HCT116 (cell line): ENCODE results near the gene BBIP1. TPM values are rescaled to one million over a fixed set of nuclear protein-coding genes. Genes with fewer than 3 reads are reported as not detected.
A peak's percentile ranks its signal among the peaks of the same experiment; 100 is the strongest.

Experiments
- ATAC-seq: fragments of 200-7000 bp; cut with Tn5 transposase; 2 replicates; pipeline ENCODE4 v1.9.1; 2020; ENCODE audit warnings: mild to moderate bottlenecking, moderate library complexity
- BruUV-seq: library from RNA; stranded (reverse); fragments of 400-500 nt; replicated peaks from 2 replicates; lab custom pipeline; 2021; lab: Mats Ljungman, UMichigan
- CTCF ChIA-PET: fragments of 300-600 bp; sonication (Branson Sonifier 250); formaldehyde crosslinking; loops from one replicate; lab custom pipeline; 2021; ENCODE audit warnings: antibody characterized with exemption; lab: Charles Lee
- POLR2A ChIA-PET: fragments of 300-600, 350-600 bp; sonication (Branson Sonifier 250); formaldehyde crosslinking; loops from one replicate; lab custom pipeline; 2021; ENCODE audit warnings: antibody characterized with exemption; lab: Charles Lee
- RAD21 ChIA-PET, 2 experiments: fragments of 300-600 bp; sonication (Branson Sonifier 250); formaldehyde crosslinking; loops; one replicate each; lab custom pipeline; 2023; ENCODE audit warnings: low total read pairs in 2 of 2; ENCODE audit not compliant: uncharacterized antibody in 2 of 2, unreplicated experiment in 2 of 2, low non-redundant PET in 1 of 2; lab: Charles Lee
- DNase-seq: peaks from one replicate; pipeline ENCODE4 v3.0.0-alpha.2; 2010; ENCODE audit warnings: low read depth, low spot score
- H2AFZ ChIP-seq: fragments of 200-600 bp; shearing (Covaris generic), sonication (generic); 2 replicates; pipeline ENCODE4 v1.6.1; 2017; ENCODE audit warnings: low read depth, mixed run types, mixed read lengths, antibody characterized with exemption, low read length; ENCODE audit not compliant: poor library complexity, severe bottlenecking
- H3K27ac ChIP-seq: 2 replicates; pipeline ENCODE4 v1.5.1; 2012; ENCODE audit warnings: low read depth, low read length
- H3K27me3 ChIP-seq: fragments of 200-600 bp; sonication (generic); 2 replicates; pipeline ENCODE4 v1.6.1; 2016; ENCODE audit warnings: mixed run types, low read length, mixed read lengths; ENCODE audit not compliant: insufficient read depth
- H3K36me3 ChIP-seq, 2 experiments: fragments of 200-500 bp in 1 of 2; fragments of 200-600 bp in 1 of 2; sonication (Bioruptor generic) in 1 of 2; sonication (generic) in 1 of 2; 2 replicates each; pipeline versions ENCODE4 v1.5.1 to v1.6.1; 2014 to 2016; ENCODE audit warnings: low read length in 2 of 2, inconsistent platforms in 1 of 2, mixed read lengths in 1 of 2, mixed run types in 1 of 2; ENCODE audit not compliant: insufficient read depth in 2 of 2, control insufficient read depth in 1 of 2
- H3K4me1 ChIP-seq, 2 experiments: fragments of 200-600 bp in 1 of 2; sonication (generic) in 1 of 2; 2 replicates each; pipeline versions ENCODE4 v1.5.1 to v1.6.1; 2012 to 2017; ENCODE audit warnings: low read length in 2 of 2, inconsistent platforms in 1 of 2, mild to moderate bottlenecking in 1 of 2, mixed read lengths in 1 of 2, mixed run types in 1 of 2, moderate library complexity in 1 of 2; ENCODE audit not compliant: insufficient read depth in 2 of 2, control insufficient read depth in 1 of 2
- H3K4me2 ChIP-seq: fragments of 200-600 bp; sonication (generic); 2 replicates; pipeline ENCODE4 v1.6.1; 2017; ENCODE audit warnings: mixed run types, low read length, mixed read lengths
- H3K4me3 ChIP-seq, 2 experiments: fragments of 200-600 bp in 1 of 2; sonication (generic) in 1 of 2; replicated peaks in 1 of 2; 2 replicates each; pipeline ENCODE4 v1.5.1; 2011 to 2016; ENCODE audit warnings: low read length in 2 of 2, control low read depth in 1 of 2, low read depth in 1 of 2, mild to moderate bottlenecking in 1 of 2, mixed read lengths in 1 of 2, mixed run types in 1 of 2
- H3K79me2 ChIP-seq: fragments of 200-600 bp; sonication (generic); 2 replicates; pipeline ENCODE4 v1.6.1; 2017; ENCODE audit warnings: mild to moderate bottlenecking, mixed run types, low read length, moderate library complexity, mixed read lengths; ENCODE audit not compliant: insufficient read depth
- H3K9ac ChIP-seq: fragments of 200-600 bp; sonication (generic); 2 replicates; pipeline ENCODE4 v1.6.1; 2016; ENCODE audit warnings: low read length, mixed read lengths
- H3K9me2 ChIP-seq: fragments of 200-600 bp; sonication (generic), shearing (Covaris generic); 2 replicates; pipeline ENCODE4 v1.6.1; 2017; ENCODE audit warnings: mixed run types, mild to moderate bottlenecking, moderate library complexity; ENCODE audit not compliant: insufficient read depth
- H3K9me3 ChIP-seq, 2 experiments: fragments of 200-500 bp in 1 of 2; fragments of 200-600 bp in 1 of 2; sonication (Bioruptor generic) in 1 of 2; sonication (generic) in 1 of 2; 2 replicates each; pipeline ENCODE4 v1.6.1; 2014 to 2017; ENCODE audit warnings: low read length in 2 of 2, mixed read lengths in 2 of 2, inconsistent platforms in 1 of 2, low read depth in 1 of 2, mild to moderate bottlenecking in 1 of 2, mixed run types in 1 of 2, moderate library complexity in 1 of 2; ENCODE audit not compliant: control insufficient read depth in 1 of 2, insufficient read depth in 1 of 2
- H4K20me1 ChIP-seq: fragments of 200-600 bp; sonication (generic), shearing (Covaris generic); 2 replicates; pipeline ENCODE4 v1.6.1; 2017; ENCODE audit warnings: mixed run types, mild to moderate bottlenecking, moderate library complexity; ENCODE audit not compliant: insufficient read depth
- ATF3 ChIP-seq: IDR thresholded peaks from 2 replicates; pipeline ENCODE4 v1.6.1; 2012
- JUND ChIP-seq: IDR thresholded peaks from 2 replicates; pipeline ENCODE4 v1.6.1; 2012
- REST ChIP-seq: IDR thresholded peaks from 2 replicates; pipeline ENCODE4 v1.6.1; 2012; ENCODE audit warnings: low read depth
- YY1 ChIP-seq: IDR thresholded peaks from 2 replicates; pipeline ENCODE4 v1.6.1; 2011; ENCODE audit warnings: low read length, low read depth, moderate library complexity, mild to moderate bottlenecking; ENCODE audit not compliant: insufficient replicate concordance; ENCODE audit errors: extremely low read depth
- ZBTB33 ChIP-seq: IDR thresholded peaks from 2 replicates; pipeline ENCODE4 v1.6.1; 2011; ENCODE audit warnings: mild to moderate bottlenecking, low read length, moderate library complexity; ENCODE audit not compliant: insufficient replicate concordance; ENCODE audit errors: extremely low read depth
- intact Hi-C: fragments of 100-400 bp; cut with micrococcal nuclease; formaldehyde crosslinking; loops from 2 replicates; pipeline ENCODE4 v1.10.0; 2022
- total RNA-seq: library from RNA; stranded (reverse); gene quantifications from one replicate; pipeline ENCODE4 v1.2.1, GENCODE V29; 2021; ENCODE audit not compliant: unreplicated experiment

Gene BBIP1
- total RNA-seq, 1 experiment from 2014 or later, result 38.9 TPM

- no peak overlapping the region for H3K4me2 ChIP-seq
- no peaks in the 10 kb centered on the region for H3K27me3 ChIP-seq
- H3K36me3 ChIP-seq, result no peaks in the 10 kb centered on the region
- no peaks in the 10 kb centered on the region for H4K20me1 ChIP-seq
- H3K9ac ChIP-seq, result no peak overlapping the region
- POLR2A ChIA-PET, result no interaction called here
- H3K4me1 ChIP-seq, result peaks cover 25 to 40% of the 10 kb centered on the region in 2 experiments
- no peak overlapping the region for H2AFZ ChIP-seq
- no peak for DNase-seq
- CTCF ChIA-PET, result no interaction called here
- no peak for ATAC-seq
- no peaks in the 10 kb centered on the region for H3K79me2 ChIP-seq
- no TSS peak for BruUV-seq
- no peaks in the 10 kb centered on the region for H3K9me2 ChIP-seq
- RAD21 ChIA-PET, result no interaction called here
- no peak overlapping the region for H3K4me3 ChIP-seq
- intact Hi-C loops, result no loop called here
- H3K9me3 ChIP-seq, result no peaks in the 10 kb centered on the region
- H3K27ac ChIP-seq, result no peak overlapping the region
- TF ChIP-seq YY1 (no peak), JUND (no peak), ZBTB33 (no peak), ATF3 (no peak)
- TF ChIP-seq, all 23 proteins: peak for 0
Observed at GRCh38 chr10:110868981-110869380, 50.0 kb downstream of the BBIP1 start.

GRCh38 chr10:110867807-110868465 lies 51.0 kb downstream of the BBIP1 start:
- no peaks in the 10 kb centered on the region for H3K9me3 ChIP-seq
- no peak overlapping the region for H3K4me3 ChIP-seq
- POLR2A ChIA-PET, result no interaction called here
- no peak for TF ChIP-seq REST
- H3K9me2 ChIP-seq, result no peaks in the 10 kb centered on the region
- H2AFZ ChIP-seq, result peak overlapping the region; percentile 28
- H3K36me3 ChIP-seq, result no peaks in the 10 kb centered on the region
- no peak overlapping the region for H3K27ac ChIP-seq
- H3K79me2 ChIP-seq, result no peaks in the 10 kb centered on the region
- no peaks in the 10 kb centered on the region for H4K20me1 ChIP-seq
- CTCF ChIA-PET, result no interaction called here
- DNase-seq (no peak), ATAC-seq (no peak)
- no peak overlapping the region for H3K4me2 ChIP-seq
- BruUV-seq, result no TSS peak
- peaks cover 18 to 35% of the 10 kb centered on the region in 2 experiments for H3K4me1 ChIP-seq
- intact Hi-C loops, result no loop called here
- RAD21 ChIA-PET, result no interaction called here
- no peaks in the 10 kb centered on the region for H3K27me3 ChIP-seq
- no peak overlapping the region for H3K9ac ChIP-seq
